ENCODE data around the gene PRIMPOL. TPM values are rescaled to one million over a fixed set of nuclear protein-coding genes. Genes with fewer than 3 reads are reported as not detected.
A peak's percentile ranks its signal among the peaks of the same experiment; 100 is the strongest.

The PRIMPOL gene
- total and polyA plus RNA-seq, 5 experiments from 2014 or later, result 12.1 to 17.6 (median 16.1) TPM

DNA sequence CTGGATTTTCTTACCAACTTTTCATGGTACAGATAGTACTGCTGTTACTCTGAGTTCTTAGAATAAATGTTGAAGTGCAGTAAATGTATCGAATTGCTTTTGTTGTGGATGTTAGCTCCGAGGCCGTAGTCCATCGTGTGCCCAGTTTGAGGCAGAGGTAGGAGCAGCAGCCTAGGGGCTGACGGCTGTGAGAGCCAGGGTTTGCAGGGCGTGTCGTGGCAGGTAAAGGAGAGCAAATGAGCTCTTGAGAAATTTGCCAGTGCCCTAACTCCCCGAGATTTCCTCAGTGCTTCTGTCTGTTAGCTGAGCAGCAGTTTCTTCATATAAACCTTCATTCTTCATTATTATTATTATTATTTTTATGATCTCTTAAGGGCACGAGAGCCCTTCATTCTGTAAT is 21.6 kb downstream of the PRIMPOL start:
- Mint-ChIP-seq H3K9me3 (peaks cover 0 to 1% (median 0%) of the 10 kb centered on the region in 9 donors), H3K4me3 (no peak overlapping the region), H3K27ac (no peak overlapping the region), H3K36me3 (peaks cover 11 to 61% (median 26%) of the 10 kb centered on the region in 3 donors), H3K27me3 (no peaks in the 10 kb centered on the region), H3K4me1 (peaks cover 17 to 27% (median 21%) of the 10 kb centered on the region in 4 donors)
- DNase-seq (no peak), ATAC-seq (no peak)
- POLR2A ChIA-PET, result no interaction called here

DNA sequence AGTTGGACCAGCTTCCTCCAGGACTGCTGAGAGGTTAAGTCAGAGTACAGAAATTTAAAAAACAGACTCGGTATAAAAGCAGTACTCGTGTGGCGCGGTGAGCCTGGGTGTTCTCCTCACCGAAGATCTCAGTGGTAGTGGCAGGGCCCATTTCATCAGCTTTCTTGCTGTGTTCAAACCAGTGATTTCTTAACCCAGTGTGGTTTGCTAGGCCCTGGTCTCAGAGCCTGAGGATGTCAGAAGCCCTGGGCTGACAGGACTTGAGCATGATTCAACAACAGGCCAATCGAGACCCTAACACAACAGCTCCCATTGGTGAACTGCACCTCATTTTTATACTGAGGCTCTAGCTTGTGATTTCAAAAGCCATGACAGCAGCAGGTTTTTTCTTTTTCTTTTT is 23.2 kb downstream of the PRIMPOL start:
- peaks cover 16 to 25% (median 22%) of the 10 kb centered on the region in 4 donors for H3K4me1 Mint-ChIP-seq
- DNase-seq, result no peak
- POLR2A ChIA-PET, result no interaction called here
- H3K36me3 Mint-ChIP-seq, result peaks cover 10 to 51% (median 18%) of the 10 kb centered on the region in 3 donors
- no peak overlapping the region for H3K27ac Mint-ChIP-seq
- H3K4me3 Mint-ChIP-seq, result no peak overlapping the region
- H3K9me3 Mint-ChIP-seq, result peaks cover 0 to 1% (median 0%) of the 10 kb centered on the region in 9 donors
- H3K27me3 Mint-ChIP-seq, result no peaks in the 10 kb centered on the region
- no peak for ATAC-seq

DNA sequence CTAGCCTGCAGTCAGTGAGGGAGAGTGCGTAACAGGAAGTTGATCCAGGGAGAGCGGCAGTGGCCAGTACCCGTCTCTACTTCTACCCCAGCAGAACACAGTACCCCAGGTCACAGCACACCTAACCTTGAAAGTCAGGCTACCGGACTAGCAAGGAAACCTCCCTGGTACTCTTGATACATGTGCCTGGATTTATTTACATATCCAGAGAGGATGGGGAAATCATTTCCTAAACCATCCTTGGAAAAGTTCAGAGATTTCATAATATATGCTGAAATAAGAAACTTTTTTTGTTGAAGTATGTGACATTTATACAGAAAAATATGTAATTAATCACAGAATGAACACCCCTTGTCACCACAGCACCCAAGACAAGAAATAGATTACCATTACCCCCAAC is 24.5 kb downstream of the PRIMPOL start:
- DNase-seq, result no peak
- POLR2A ChIA-PET, result no interaction called here
- peak overlapping the region in 1 of 10 donors; percentile 22 for H3K27ac Mint-ChIP-seq

DNA sequence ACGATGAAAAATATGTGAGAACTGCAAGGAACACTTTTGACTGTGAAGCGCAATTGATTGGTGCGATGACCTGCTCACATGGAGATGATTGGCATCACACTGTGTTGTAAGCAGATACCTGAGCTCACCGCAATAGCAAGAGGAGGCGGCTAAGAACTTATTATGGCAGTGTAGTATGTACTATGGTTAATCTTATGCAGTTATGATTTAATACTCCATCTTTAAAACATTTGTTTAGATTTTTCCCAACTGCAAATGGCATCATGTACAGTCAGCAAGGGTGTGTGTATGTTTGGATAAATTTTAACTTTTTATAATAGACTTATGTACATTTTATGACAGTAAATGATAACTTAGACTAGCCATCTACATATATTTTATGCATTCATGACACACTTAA is 25.5 kb downstream of the PRIMPOL start:
- no peak for DNase-seq
- POLR2A ChIA-PET, result no interaction called here
- H3K27me3 Mint-ChIP-seq, result no peaks in the 10 kb centered on the region
- H3K4me3 Mint-ChIP-seq, result no peak overlapping the region
- peaks cover under 1 to 3% (median 2%) of the 10 kb centered on the region in 4 donors for H3K4me1 Mint-ChIP-seq
- no peaks in the 10 kb centered on the region for H3K9me3 Mint-ChIP-seq
- no peak for ATAC-seq
- H3K27ac Mint-ChIP-seq, result no peak overlapping the region
- H3K36me3 Mint-ChIP-seq, result peaks cover 3 to 40% (median 15%) of the 10 kb centered on the region in 3 donors

More for the DNA sequence above, 24.5 kb downstream of the PRIMPOL start:
- no peak overlapping the region for H3K4me3 Mint-ChIP-seq
- H3K4me1 Mint-ChIP-seq, result peaks cover 5 to 13% (median 11%) of the 10 kb centered on the region in 4 donors
- H3K36me3 Mint-ChIP-seq, result peaks cover 3 to 42% (median 18%) of the 10 kb centered on the region in 3 donors
- ATAC-seq, result no peak
- H3K9me3 Mint-ChIP-seq, result no peaks in the 10 kb centered on the region
- H3K27me3 Mint-ChIP-seq, result no peaks in the 10 kb centered on the region

DNA sequence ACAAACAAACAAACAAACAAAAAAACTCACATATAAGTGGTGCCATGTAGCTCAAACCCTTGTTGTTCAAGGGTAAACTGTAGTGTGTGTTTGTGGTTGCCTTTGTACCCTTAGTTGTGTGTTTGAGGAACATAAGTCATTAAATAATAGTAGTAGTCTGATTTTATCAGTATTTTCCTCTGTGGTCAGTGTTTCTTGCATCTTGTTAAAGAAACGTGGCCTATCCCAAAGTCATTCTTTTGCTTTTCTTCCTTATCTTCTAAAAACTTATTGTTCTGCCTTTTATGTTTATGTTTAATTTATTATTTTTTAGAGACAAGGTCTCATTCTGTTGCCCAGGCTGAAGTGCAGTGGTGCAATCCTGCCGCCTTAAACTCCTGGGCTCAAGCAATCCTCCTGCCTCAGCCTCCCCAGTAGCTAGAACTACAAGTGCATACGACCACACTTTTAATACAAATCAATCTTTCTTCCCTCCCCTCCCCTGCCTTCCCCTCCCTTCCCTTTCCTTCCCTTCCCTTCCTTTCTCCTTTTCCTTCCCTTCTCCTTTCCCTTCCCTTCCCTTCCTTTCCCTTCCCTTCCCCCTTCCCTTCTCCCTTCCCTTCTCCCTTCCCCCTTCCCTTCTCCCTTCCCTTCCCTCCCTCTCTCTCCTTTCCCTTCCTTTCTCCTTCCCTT is 26.4 kb downstream of the PRIMPOL start:
- H3K27ac Mint-ChIP-seq, result no peak overlapping the region
- no peak for ATAC-seq

DNA sequence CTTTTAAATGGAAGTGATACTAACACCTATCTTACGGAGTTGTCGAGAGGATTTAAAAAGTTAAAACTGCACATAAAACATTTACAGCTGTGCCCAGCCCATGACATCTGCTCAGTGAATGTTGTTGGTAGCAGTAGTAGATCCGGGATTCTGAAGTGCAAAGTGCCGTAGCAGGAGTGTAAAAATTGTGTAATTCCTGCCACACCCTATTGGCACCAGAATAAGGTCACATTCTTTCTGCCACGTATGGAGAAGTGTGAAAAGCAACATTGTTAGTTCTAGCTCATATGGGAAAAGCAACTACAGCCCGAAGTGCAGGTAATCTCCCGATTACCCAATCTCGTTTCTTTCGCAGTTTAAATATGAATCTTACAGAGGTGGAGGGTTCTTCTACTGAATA is 31.2 kb downstream of the PRIMPOL start:
- POLR2A ChIA-PET, result no interaction called here
- Mint-ChIP-seq H3K9me3 (no peaks in the 10 kb centered on the region), H3K27me3 (no peaks in the 10 kb centered on the region), H3K36me3 (peaks cover 0 to 16% (median 11%) of the 10 kb centered on the region in 3 donors), H3K27ac (peak overlapping the region in 1 of 10 donors; percentile 1), H3K4me3 (no peak overlapping the region), H3K4me1 (peaks cover 4 to 9% (median 6%) of the 10 kb centered on the region in 4 donors)
- DNase-seq (no peak), ATAC-seq (no peak)

More for the DNA sequence above, 26.4 kb downstream of the PRIMPOL start:
- Mint-ChIP-seq H3K4me3 (no peak overlapping the region), H3K36me3 (peaks cover 3 to 35% (median 20%) of the 10 kb centered on the region in 3 donors), H3K4me1 (peaks cover 0 to 2% (median under 1%) of the 10 kb centered on the region in 4 donors), H3K9me3 (no peaks in the 10 kb centered on the region), H3K27me3 (no peaks in the 10 kb centered on the region)
- DNase-seq, result no peak
- POLR2A ChIA-PET, result no interaction called here

DNA sequence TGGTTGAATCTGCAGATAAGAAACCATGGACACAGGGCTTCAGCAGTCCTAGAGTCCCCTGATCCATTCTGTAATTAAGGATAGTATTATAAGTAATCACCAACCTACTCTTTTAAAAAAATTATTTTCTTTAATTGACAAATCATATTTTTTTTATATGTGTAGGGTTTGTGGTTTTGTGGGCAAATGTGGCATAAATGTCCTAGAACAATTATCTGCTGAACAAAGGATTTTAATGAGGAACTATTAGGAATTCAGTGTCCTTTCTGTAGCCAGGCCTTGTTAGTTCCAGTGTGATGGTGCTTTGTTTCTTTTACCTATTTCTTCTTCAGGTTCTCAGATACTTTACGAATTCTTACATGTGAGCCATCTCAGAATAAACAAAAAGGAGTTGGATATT is 32.4 kb downstream of the PRIMPOL start:
- ATAC-seq (no peak), DNase-seq (no peak)
- Mint-ChIP-seq H3K27ac (no peak overlapping the region), H3K9me3 (no peaks in the 10 kb centered on the region), H3K36me3 (peaks cover 0 to 19% (median 14%) of the 10 kb centered on the region in 3 donors), H3K4me3 (no peak overlapping the region), H3K4me1 (peaks cover 4 to 9% (median 6%) of the 10 kb centered on the region in 4 donors), H3K27me3 (no peaks in the 10 kb centered on the region)
- POLR2A ChIA-PET, result no interaction called here

DNA sequence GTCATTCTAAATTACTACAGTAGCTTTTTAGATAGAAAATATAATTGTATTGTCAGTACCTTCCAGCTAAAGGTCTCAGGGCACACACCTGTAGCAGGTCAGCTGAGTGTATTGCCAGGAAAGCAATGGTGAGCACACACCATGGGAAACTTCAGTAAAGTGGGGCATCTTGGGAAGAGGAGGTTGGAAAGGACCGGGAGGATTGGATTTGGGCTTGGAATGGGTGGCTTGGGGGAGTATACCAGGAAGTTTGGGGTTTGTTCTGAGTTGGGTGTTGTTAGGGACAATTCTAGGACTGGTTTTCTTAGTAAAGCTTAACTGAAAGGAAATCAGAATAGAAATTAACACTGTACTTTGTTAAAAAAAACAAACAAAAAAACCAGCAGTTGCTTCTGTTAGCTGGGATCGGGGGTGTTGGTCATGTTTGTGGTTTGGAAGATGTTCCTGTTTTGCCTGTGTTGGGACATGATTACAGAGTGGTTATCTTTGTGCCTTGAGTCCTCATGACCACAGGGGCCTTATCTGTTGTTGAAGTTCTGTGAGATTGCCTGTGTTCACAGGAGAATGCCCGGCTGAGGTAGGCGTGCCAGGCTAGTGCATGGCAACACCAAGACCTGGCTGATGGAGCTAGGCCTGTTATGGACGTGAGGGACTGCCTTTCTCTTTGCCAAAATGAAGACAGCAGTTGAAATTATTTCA is 35.1 kb downstream of the PRIMPOL start:
- Mint-ChIP-seq H3K4me1 (peaks cover 2 to 9% (median 5%) of the 10 kb centered on the region in 4 donors), H3K36me3 (peaks cover 0 to 27% (median 14%) of the 10 kb centered on the region in 3 donors), H3K27me3 (no peaks in the 10 kb centered on the region), H3K4me3 (no peak overlapping the region), H3K9me3 (no peaks in the 10 kb centered on the region), H3K27ac (peak overlapping the region in 4 of 10 donors; percentile 12 to 64 (median 38))
- POLR2A ChIA-PET, result no interaction called here
- ATAC-seq, result no peak
- no peak for DNase-seq

DNA sequence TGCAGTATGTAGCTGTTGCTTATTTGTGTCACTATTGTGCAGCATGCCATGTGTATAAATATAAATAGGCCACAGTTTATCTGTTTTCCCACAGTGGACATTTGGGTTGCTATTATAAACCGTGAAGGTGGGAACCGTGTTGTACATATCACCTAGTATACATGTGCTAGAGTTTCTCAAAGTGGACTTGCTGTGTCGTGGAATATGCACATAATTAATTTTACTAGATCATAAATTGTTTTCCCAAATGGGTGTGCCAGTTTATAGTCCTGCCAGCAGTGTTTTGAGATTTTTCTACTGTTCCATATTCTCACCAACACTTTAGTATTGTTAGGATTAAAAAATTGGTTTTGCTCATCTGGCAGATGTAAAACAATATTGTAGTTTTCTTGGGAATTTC is 38.5 kb downstream of the PRIMPOL start:
- H3K36me3 Mint-ChIP-seq, result peaks cover 0 to 37% (median 11%) of the 10 kb centered on the region in 3 donors
- POLR2A ChIA-PET, result no interaction called here
- DNase-seq (no peak), ATAC-seq (no peak)
- H3K27ac Mint-ChIP-seq, result no peak overlapping the region
- H3K4me3 Mint-ChIP-seq, result no peak overlapping the region
- no peaks in the 10 kb centered on the region for H3K9me3 Mint-ChIP-seq
- no peaks in the 10 kb centered on the region for H3K27me3 Mint-ChIP-seq
- peaks cover 2 to 9% (median 5%) of the 10 kb centered on the region in 4 donors for H3K4me1 Mint-ChIP-seq

DNA sequence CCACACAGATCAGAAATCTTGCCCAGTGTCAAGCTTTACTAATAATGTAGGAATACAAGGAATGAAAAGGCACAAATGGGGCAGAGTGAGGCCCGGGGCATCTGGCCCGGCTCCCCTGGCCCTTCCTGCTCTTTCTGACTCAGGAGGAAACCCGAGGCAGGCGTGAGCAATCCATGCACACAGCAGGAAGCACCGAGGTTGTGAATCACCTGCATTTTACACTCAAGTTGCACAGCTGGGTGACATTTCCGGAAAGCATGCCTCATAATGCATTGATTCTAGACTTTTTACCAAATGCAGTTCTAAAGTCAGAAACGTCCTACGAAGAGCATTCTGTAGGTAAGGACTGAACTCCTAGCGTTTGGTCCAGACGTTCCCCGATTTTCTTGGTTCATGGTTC is 38.9 kb downstream of the PRIMPOL start:
- Mint-ChIP-seq H3K27ac (no peak overlapping the region), H3K27me3 (no peaks in the 10 kb centered on the region), H3K4me3 (no peak overlapping the region), H3K9me3 (no peaks in the 10 kb centered on the region), H3K36me3 (peaks cover 0 to 41% (median 12%) of the 10 kb centered on the region in 3 donors), H3K4me1 (peaks cover 2 to 9% (median 5%) of the 10 kb centered on the region in 4 donors)
- ATAC-seq (no peak), DNase-seq (no peak)
- POLR2A ChIA-PET, result no interaction called here

DNA sequence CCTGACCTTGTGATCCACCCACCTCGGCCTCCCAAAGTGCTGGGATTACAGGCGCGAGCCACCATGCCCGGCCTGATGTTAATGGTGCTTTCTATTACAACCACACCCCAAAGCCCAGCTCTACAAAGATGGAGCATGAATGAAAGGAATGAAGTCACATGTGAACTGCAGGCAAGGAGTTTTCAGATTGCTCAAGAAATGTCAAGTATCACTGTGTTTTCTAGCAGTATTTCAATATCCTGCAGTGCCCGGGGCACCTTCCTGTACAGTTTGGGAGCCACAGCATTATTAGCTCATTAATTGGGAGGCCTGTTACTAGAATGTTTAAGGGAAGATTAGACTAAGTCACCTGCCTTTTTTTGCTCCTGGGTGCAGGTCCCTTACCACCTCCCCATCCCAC is 40.1 kb downstream of the PRIMPOL start:
- Mint-ChIP-seq H3K4me1 (peaks cover 0 to 5% (median 2%) of the 10 kb centered on the region in 4 donors), H3K9me3 (no peaks in the 10 kb centered on the region), H3K4me3 (no peak overlapping the region), H3K36me3 (peaks cover 0 to 50% (median 19%) of the 10 kb centered on the region in 3 donors), H3K27ac (no peak overlapping the region), H3K27me3 (no peaks in the 10 kb centered on the region)
- DNase-seq (no peak), ATAC-seq (no peak)
- POLR2A ChIA-PET, result no interaction called here

DNA sequence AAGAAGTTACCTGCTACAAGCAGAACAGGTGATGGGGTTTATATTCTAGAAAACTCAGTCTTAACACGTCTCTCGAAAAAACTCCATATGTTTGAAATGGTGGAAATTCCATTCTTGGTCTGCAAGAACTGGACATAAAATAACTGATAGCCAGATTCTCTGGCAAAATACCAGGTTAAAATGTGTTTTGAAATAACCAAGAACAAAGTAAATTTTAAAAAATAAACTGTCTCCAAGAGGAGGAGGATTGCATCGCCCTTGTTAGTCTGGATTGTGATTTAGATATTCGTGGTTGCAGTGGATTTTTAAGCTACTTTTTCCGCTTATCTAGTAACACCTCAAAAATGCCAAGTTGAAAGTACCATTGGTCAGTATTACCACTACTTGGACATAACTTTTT is 43.5 kb downstream of the PRIMPOL start:
- Mint-ChIP-seq H3K27me3 (no peaks in the 10 kb centered on the region), H3K9me3 (no peaks in the 10 kb centered on the region), H3K4me1 (no peaks in the 10 kb centered on the region), H3K27ac (no peak overlapping the region), H3K4me3 (no peak overlapping the region), H3K36me3 (peaks cover 0 to 53% (median 22%) of the 10 kb centered on the region in 3 donors)
- DNase-seq, result no peak
- no peak for ATAC-seq
- POLR2A ChIA-PET, result no interaction called here

DNA sequence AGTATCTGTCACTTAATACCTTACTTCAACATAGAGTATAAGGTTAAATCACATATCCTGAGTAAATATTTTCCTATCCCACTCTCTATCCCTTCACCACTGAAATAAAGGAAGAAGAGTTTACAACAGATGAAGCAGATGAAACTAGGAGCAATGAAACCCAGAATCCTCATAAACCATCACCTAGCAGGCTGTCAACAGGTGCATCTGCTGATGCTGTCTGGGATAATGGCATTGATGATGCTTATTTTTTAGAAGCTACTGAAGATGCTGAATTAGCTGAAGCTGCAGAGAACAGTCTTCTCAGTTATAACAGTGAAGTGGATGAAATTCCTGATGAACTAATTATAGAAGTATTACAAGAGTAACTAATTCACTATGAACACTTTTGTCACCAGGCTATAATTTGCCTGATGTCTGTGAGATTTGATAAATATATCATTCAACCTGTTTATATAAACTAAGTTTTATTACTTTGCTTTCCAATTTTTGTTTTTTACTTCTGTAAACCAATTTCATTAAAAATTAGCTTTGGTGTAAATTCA is 44.9 kb downstream of the PRIMPOL start:
- POLR2A ChIA-PET, result no interaction called here
- DNase-seq, result no peak
- peaks cover 0 to 48% (median 22%) of the 10 kb centered on the region in 3 donors for H3K36me3 Mint-ChIP-seq
- H3K4me1 Mint-ChIP-seq, result no peaks in the 10 kb centered on the region
- no peak for ATAC-seq
- no peaks in the 10 kb centered on the region for H3K9me3 Mint-ChIP-seq
- H3K27ac Mint-ChIP-seq, result no peak overlapping the region
- H3K27me3 Mint-ChIP-seq, result no peaks in the 10 kb centered on the region
- no peak overlapping the region for H3K4me3 Mint-ChIP-seq
